H1 (cell line): ENCODE measurements around the gene DEAF1. TPM values are rescaled to one million over a fixed set of nuclear protein-coding genes. Genes with fewer than 3 reads are reported as not detected.

Experiments
- CTCF ChIA-PET: fragments of 300-600 bp; sonication (Branson Sonifier 250); formaldehyde crosslinking; loops from one replicate; lab custom pipeline; 2021; ENCODE audit not compliant: partially characterized antibody; lab: Charles Lee
- POLR2A ChIA-PET: fragments of 300-600 bp; sonication (Branson Sonifier 250); formaldehyde crosslinking; loops from one replicate; lab custom pipeline; 2021; ENCODE audit warnings: inconsistent platforms; ENCODE audit not compliant: partially characterized antibody; lab: Charles Lee
- DNase-seq, 2 experiments: peaks; one replicate each; pipeline versions ENCODE4 v3.0.0 to v3.0.0-alpha.2; 2010 to 2022; ENCODE audit warnings: low spot score in 2 of 2, low read depth in 1 of 2, mixed read lengths in 1 of 2
- FAIRE-seq: peaks from 2 replicates; lab custom pipeline; 2011; peaks lifted over from hg19 to GRCh38; lab: Jason Lieb, UNC
- H2AFZ ChIP-seq: 2 replicates; pipeline ENCODE4 v1.8.1; 2012; ENCODE audit warnings: low read length, inconsistent platforms
- H2AK5ac ChIP-seq: 2 replicates; pipeline ENCODE4 v1.6.1; 2013; ENCODE audit warnings: low read depth, low read length
- H2BK120ac ChIP-seq: replicated peaks from 2 replicates; pipeline ENCODE3; 2013; ENCODE audit warnings: low read depth, low read length, inconsistent platforms
- H2BK12ac ChIP-seq: 2 replicates; pipeline ENCODE4 v1.6.1; 2013; ENCODE audit warnings: low read depth, low read length
- H2BK15ac ChIP-seq: 2 replicates; pipeline ENCODE4 v1.6.1; 2013; ENCODE audit warnings: low read length
- H2BK20ac ChIP-seq: 2 replicates; pipeline ENCODE4 v1.6.1; 2013; ENCODE audit warnings: low read length
- H2BK5ac ChIP-seq: 2 replicates; pipeline ENCODE4 v1.6.1; 2013; ENCODE audit warnings: low read depth, low read length
- H3K14ac ChIP-seq: 2 replicates; pipeline ENCODE4 v1.6.1; 2013; ENCODE audit warnings: inconsistent platforms; ENCODE audit not compliant: insufficient read length
- H3K18ac ChIP-seq: 2 replicates; pipeline ENCODE4 v1.6.1; 2013; ENCODE audit warnings: low read length; ENCODE audit errors: extremely low read depth
- H3K23ac ChIP-seq: 2 replicates; pipeline ENCODE4 v1.6.1; 2013; ENCODE audit warnings: inconsistent platforms; ENCODE audit not compliant: insufficient read length
- H3K23me2 ChIP-seq: 2 replicates; pipeline ENCODE4 v1.6.1; 2013; ENCODE audit warnings: low read depth, low read length
- H3K27ac ChIP-seq: 2 replicates; pipeline ENCODE4 v1.6.1; 2011; ENCODE audit warnings: low read depth, low read length, inconsistent platforms
- H3K27me3 ChIP-seq, 4 experiments: replicated peaks in 1 of 4; 1 replicate in 1 of 4; 2 replicates in 3 of 4; pipeline versions ENCODE4 v1.6.1 to v1.8.1; 2011 to 2013; ENCODE audit warnings: low read length in 3 of 4, mild to moderate bottlenecking in 3 of 4, inconsistent platforms in 2 of 4, mixed read lengths in 2 of 4, moderate library complexity in 1 of 4; ENCODE audit not compliant: control insufficient read depth in 3 of 4, insufficient read depth in 3 of 4; ENCODE audit errors: extremely low read depth in 1 of 4
- H3K36me3 ChIP-seq, 4 experiments: 2 replicates each; pipeline versions ENCODE4 v1.6.1 to v1.8.1; 2011 to 2013; ENCODE audit warnings: mild to moderate bottlenecking in 4 of 4, low read length in 3 of 4, moderate library complexity in 2 of 4, control low read depth in 1 of 4, inconsistent platforms in 1 of 4; ENCODE audit not compliant: insufficient read depth in 4 of 4, control insufficient read depth in 2 of 4
- H3K4ac ChIP-seq: replicated peaks from 2 replicates; pipeline ENCODE3; 2013; ENCODE audit warnings: low read length, low read depth, mixed read lengths, inconsistent platforms; ENCODE audit not compliant: insufficient read length
- H3K4me1 ChIP-seq, 4 experiments: replicated peaks in 1 of 4; 1 replicate in 1 of 4; 2 replicates in 3 of 4; pipeline versions ENCODE4 v1.6.1 to v1.8.1; 2011 to 2013; ENCODE audit warnings: low read length in 3 of 4, inconsistent platforms in 2 of 4, mixed read lengths in 1 of 4; ENCODE audit not compliant: insufficient read depth in 4 of 4, control insufficient read depth in 3 of 4
- H3K4me2 ChIP-seq, 2 experiments: 2 replicates each; pipeline versions ENCODE4 v1.6.1 to v1.8.1; 2011 to 2013; ENCODE audit warnings: low read depth in 2 of 2, low read length in 2 of 2, control low read depth in 1 of 2, inconsistent platforms in 1 of 2, mild to moderate bottlenecking in 1 of 2; ENCODE audit not compliant: insufficient read depth in 1 of 2
- H3K4me3 ChIP-seq, 4 experiments: fragments of 200-600, 300-600 bp in 1 of 4; sonication (generic), shearing (Covaris generic), sonication (Bioruptor Twin) in 1 of 4; 2 replicates each; pipeline versions ENCODE4 v1.5.1 to v1.8.1; 2011 to 2016; ENCODE audit warnings: low read length in 4 of 4, low read depth in 3 of 4, control low read depth in 2 of 4, inconsistent platforms in 2 of 4, mild to moderate bottlenecking in 2 of 4, mixed read lengths in 1 of 4, moderate library complexity in 1 of 4; ENCODE audit not compliant: insufficient read depth in 2 of 4; ENCODE audit errors: extremely low read depth in 1 of 4
- H3K56ac ChIP-seq: replicated peaks from 2 replicates; pipeline ENCODE3; 2013; ENCODE audit warnings: low read depth, mild to moderate bottlenecking, mixed read lengths, low read length, inconsistent platforms; ENCODE audit not compliant: insufficient read length
- H3K79me1 ChIP-seq: 2 replicates; pipeline ENCODE4 v1.6.1; 2013; ENCODE audit warnings: low read depth, low read length, control low read depth
- H3K79me2 ChIP-seq, 2 experiments: 2 replicates each; pipeline versions ENCODE4 v1.6.1 to v1.8.1; 2012 to 2013; ENCODE audit warnings: low read length in 2 of 2, mild to moderate bottlenecking in 2 of 2, inconsistent platforms in 1 of 2; ENCODE audit not compliant: insufficient read depth in 2 of 2, control insufficient read depth in 1 of 2
- H3K9ac ChIP-seq, 4 experiments: replicated peaks in 1 of 4; 1 replicate in 1 of 4; 2 replicates in 3 of 4; pipeline versions ENCODE4 v1.6.1 to v1.8.1; 2011 to 2013; ENCODE audit warnings: low read depth in 3 of 4, low read length in 3 of 4, control low read depth in 2 of 4, mild to moderate bottlenecking in 2 of 4, moderate library complexity in 2 of 4, inconsistent platforms in 1 of 4; ENCODE audit errors: extremely low read depth in 1 of 4
- H3K9me3 ChIP-seq, 2 experiments: 2 replicates each; pipeline versions ENCODE4 v1.6.1 to v1.8.1; 2012 to 2013; ENCODE audit warnings: mild to moderate bottlenecking in 2 of 2, moderate library complexity in 2 of 2, control low read depth in 1 of 2, inconsistent platforms in 1 of 2, low read depth in 1 of 2, low read length in 1 of 2, mixed read lengths in 1 of 2; ENCODE audit not compliant: insufficient read depth in 2 of 2
- H4K20me1 ChIP-seq, 2 experiments: replicated peaks in 1 of 2; 2 replicates each; pipeline versions ENCODE3 to v1.8.1; 2011 to 2013; ENCODE audit warnings: inconsistent platforms in 2 of 2, low read length in 2 of 2, mild to moderate bottlenecking in 1 of 2; ENCODE audit not compliant: insufficient read depth in 2 of 2, control insufficient read depth in 1 of 2
- H4K5ac ChIP-seq: 2 replicates; pipeline ENCODE4 v1.6.1; 2013; ENCODE audit warnings: low read length, low read depth, mixed read lengths, inconsistent platforms; ENCODE audit not compliant: insufficient read length
- H4K8ac ChIP-seq: 2 replicates; pipeline ENCODE4 v1.8.0; 2013; ENCODE audit warnings: mild to moderate bottlenecking, moderate library complexity, low read length, inconsistent platforms; ENCODE audit not compliant: insufficient read depth; ENCODE audit errors: extremely low read depth
- H4K91ac ChIP-seq: replicated peaks from 2 replicates; pipeline ENCODE3; 2013; ENCODE audit warnings: low read length, mixed read lengths, inconsistent platforms; ENCODE audit not compliant: insufficient read length
- CREB1 ChIP-seq: IDR thresholded peaks from 2 replicates; pipeline ENCODE4 v1.6.1; 2012; ENCODE audit warnings: inconsistent platforms
- E2F6 ChIP-seq: IDR thresholded peaks from 2 replicates; pipeline ENCODE4 v1.6.1; 2012; ENCODE audit warnings: inconsistent platforms
- PHF8 ChIP-seq: fragments of 200-600 bp; sonication (generic); conservative IDR thresholded peaks from 2 replicates; pipeline ENCODE4 v1.7.1; 2012; ENCODE audit warnings: low read depth, mild to moderate bottlenecking, inconsistent platforms, low read length, moderate library complexity
- RNF2 ChIP-seq: fragments of 200-900, 300-1000 bp; sonication (generic); IDR thresholded peaks from 2 replicates; pipeline ENCODE4 v1.7.1; 2016; ENCODE audit warnings: borderline replicate concordance, low read depth, mild to moderate bottlenecking, antibody characterized with exemption, low read length; ENCODE audit not compliant: poor library complexity, severe bottlenecking; ENCODE audit errors: missing control alignments
- TAF7 ChIP-seq: optimal IDR thresholded peaks from 2 replicates; pipeline ENCODE3; 2011; ENCODE audit warnings: low read depth, mild to moderate bottlenecking, inconsistent platforms, low read length, moderate library complexity, borderline replicate concordance
- TBP ChIP-seq: IDR thresholded peaks from 2 replicates; pipeline ENCODE4 v1.6.1; 2011; ENCODE audit warnings: low read depth, low read length, improper control_type of control experiment
- WGBS, 2 experiments: shearing (Covaris generic) in 1 of 2; methylation state at CpG; one replicate each; pipeline versions ENCODE4 v1.1.6 to v1.1.7; 2013 to 2015; ENCODE audit warnings: low lambda C conversion rate in 2 of 2, mixed read lengths in 2 of 2, inconsistent platforms in 1 of 2, low coverage in 1 of 2, missing lambda C conversion rate in 1 of 2; ENCODE audit not compliant: insufficient replicate concordance in 2 of 2, insufficient coverage in 1 of 2, insufficient read length in 1 of 2; ENCODE audit errors: extremely low coverage in 1 of 2, missing lambda C conversion rate in 1 of 2; 5-methylcytosine and 5-hydroxymethylcytosine counted together
- polyA plus RNA-seq, 7 experiments: library from polyadenylated mRNA; depleted of rRNA in 3 of 7; stranded (reverse) in 5 of 7; unstranded in 2 of 7; fragments of >200 nt in 5 of 7; fragments of 200-250 nt in 2 of 7; gene quantifications; 1 replicate in 5 of 7; 2 replicates in 1 of 7; 4 replicates in 1 of 7; pipeline versions ENCODE4 v1.2.1 to v1.2.3, GENCODE V29; 2011 to 2013; ENCODE audit warnings: missing spikeins in 2 of 7, mixed read lengths in 2 of 7
- total RNA-seq: library from RNA; stranded (reverse); fragmentation: NEBNext Ultra II Directional; extraction: Animal tissue kit (Norgen Biotek cat#: 25700); gene quantifications from 2 replicates; pipeline ENCODE4 v1.2.1, GENCODE V29; 2021

The DEAF1 gene
- total and polyA plus RNA-seq, 2 of the 8 experiments (the other 6 are each of a cell fraction or from before 2014, with no cell fraction given) = 47.3 to 58.4 TPM

DNA sequence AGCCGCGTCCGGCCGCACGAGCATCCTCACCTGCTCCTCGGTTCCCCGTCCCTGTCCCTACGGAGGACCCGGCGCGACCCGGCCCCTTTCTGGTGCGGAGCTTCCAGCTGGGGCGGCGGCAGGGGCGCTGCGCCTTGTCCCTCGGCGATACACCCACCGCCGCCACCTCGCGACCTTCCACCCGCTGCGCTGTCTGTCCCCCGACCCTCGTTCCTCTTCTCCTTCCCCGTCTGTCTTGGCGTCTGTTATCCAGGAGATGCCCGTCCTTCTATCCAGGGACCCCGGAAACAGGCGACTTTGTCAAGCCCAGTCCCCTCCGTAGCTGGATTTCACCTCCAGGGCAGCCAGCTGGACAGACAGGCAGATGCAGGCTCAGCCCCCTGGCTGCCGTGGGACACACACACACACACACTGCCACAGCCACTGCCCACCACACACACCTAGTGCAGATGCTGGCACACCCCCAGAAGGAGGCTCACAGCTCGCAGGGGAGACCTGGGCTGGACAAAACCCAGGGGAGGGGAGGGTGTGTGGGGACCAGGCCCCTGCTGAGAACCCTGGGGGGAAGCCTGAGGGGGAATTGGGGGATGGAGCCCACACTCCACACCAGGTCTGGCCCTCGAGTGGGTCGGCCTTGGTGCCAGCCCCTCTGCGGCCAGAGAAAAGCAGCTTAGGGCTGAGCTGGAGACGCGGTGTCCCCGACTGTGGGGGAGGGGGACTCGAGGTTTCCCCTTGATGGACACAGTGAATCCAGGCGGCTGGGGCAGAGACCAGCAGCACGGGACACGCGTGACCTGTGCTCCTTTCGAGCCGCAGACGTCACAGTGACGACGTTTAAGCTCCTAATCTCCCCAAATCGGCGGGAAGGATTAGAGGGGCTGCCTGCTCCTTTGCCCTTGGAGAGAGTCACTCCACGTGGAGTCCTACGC is 57.2 kb downstream of the DEAF1 start:
- DNase-seq = peak in 1 of 2 experiments; percentile 70
- no peak overlapping the region for H3K56ac ChIP-seq
- no peak overlapping the region for H3K14ac ChIP-seq
- H2BK15ac ChIP-seq = peak overlapping the region; percentile 98; the same call in 1 of the 2 replicates
- peaks cover 0 to 30% (median 20%) of the 10 kb centered on the region in 4 experiments; a peak in 6 of 7 replicates for H3K4me1 ChIP-seq
- H3K23ac ChIP-seq = no peak overlapping the region
- no peak overlapping the region; the same call in 1 of the 2 replicates for H2BK5ac ChIP-seq
- peak overlapping the region; percentile 1 for H4K5ac ChIP-seq
- H3K9me3 ChIP-seq = no peaks in the 10 kb centered on the region; a peak in 1 of 4 replicates
- H2AK5ac ChIP-seq = 0 out of 2 replicates have a peak overlapping the region, but pooled peaks have one; percentile 75
- peak overlapping the region; percentile 61 for H2BK120ac ChIP-seq
- H4K20me1 ChIP-seq = peaks cover 0 to 3% of the 10 kb centered on the region in 2 experiments
- H3K9ac ChIP-seq = peak overlapping the region; percentile 33 to 56 (median 43); a peak in 5 of 7 replicates
- H3K79me2 ChIP-seq = no peaks in the 10 kb centered on the region
- ChIA-PET CTCF (interaction anchor here (0.6 to 2.0 kb wide), 7 partner anchors 8 to 128 kb away, joined by 3 to 10 read pairs (median 3); no protein-coding TSS in a partner anchor), POLR2A (interaction anchor here (0.9 to 3.6 kb wide), 26 partner anchors 9 to 173 kb away, joined by 3 to 20 read pairs (median 4); partner anchors contain the start of genes IRF7, SCT and TALDO1)
- H3K79me1 ChIP-seq = no peaks in the 10 kb centered on the region
- peak overlapping the region; percentile 95 for H4K91ac ChIP-seq
- H3K36me3 ChIP-seq = no peaks in the 10 kb centered on the region
- peak overlapping the region; percentile 46 for H3K4ac ChIP-seq
- no peak for FAIRE-seq
- H3K4me2 ChIP-seq = peak overlapping the region; percentile 81 to 91
- H3K27me3 ChIP-seq = peaks cover 21 to 49% (median 43%) of the 10 kb centered on the region in 4 experiments
- H3K23me2 ChIP-seq = peaks cover 21% of the 10 kb centered on the region; the same call in 1 of the 2 replicates
- peak overlapping the region; percentile 53 for H4K8ac ChIP-seq
- H2BK12ac ChIP-seq = peak overlapping the region; percentile 99
- 8% methylated on average over 52 of the region's 55 CpGs; no CpG with 5 or more reads in 1 of the 2 experiments for WGBS, 2 experiments
- 0 out of 2 replicates have a peak overlapping the region, but pooled peaks have one; percentile 12 for H3K27ac ChIP-seq
- peak overlapping the region; percentile 95 for H3K18ac ChIP-seq
- peak overlapping the region; percentile 93; the same call in 1 of the 2 replicates for H2BK20ac ChIP-seq
- H2AFZ ChIP-seq = no peak overlapping the region
- peak overlapping the region; percentile 34 to 60 (median 48) for H3K4me3 ChIP-seq
- no peak for TF ChIP-seq TBP
- TF ChIP-seq PHF8 = no peak
- peak; percentile 34 for TF ChIP-seq RNF2
- TF ChIP-seq TAF7 = no peak
- peak; percentile 52; the same call in 1 of the 2 replicates for TF ChIP-seq CREB1
- peak; percentile 76 for TF ChIP-seq E2F6
